MG63 (cell line): ENCODE data around the gene PSMF1. TPM values are rescaled to one million over a fixed set of nuclear protein-coding genes. Genes with fewer than 3 reads are reported as not detected.
"Not testable (repeated sequence)": the region's sequence is repeated elsewhere in the genome, so short reads cannot be mapped to it uniquely, and the experiment has no call there.

Source experiments
- DNase-seq: peaks from one replicate; pipeline ENCODE4 v3.0.0-alpha.2; 2020
- H3K27me3 ChIP-seq: fragments of 250-450 bp; sonication (Bioruptor Pico); 2 replicates; pipeline ENCODE4 v1.5.1; 2020; ENCODE audit warnings: mild to moderate bottlenecking, moderate library complexity
- H3K36me3 ChIP-seq: fragments of 250-450 bp; sonication (Bioruptor Pico); 2 replicates; pipeline ENCODE4 v1.5.1; 2020; ENCODE audit warnings: mild to moderate bottlenecking, moderate library complexity
- H3K4me3 ChIP-seq: fragments of 250-450 bp; sonication (Bioruptor Pico); 2 replicates; pipeline ENCODE4 v1.5.1; 2020; ENCODE audit warnings: mild to moderate bottlenecking, moderate library complexity
- H3K9me3 ChIP-seq: fragments of 250-450 bp; sonication (Bioruptor Pico); 2 replicates; pipeline ENCODE4 v1.5.1; 2020; ENCODE audit warnings: mild to moderate bottlenecking, moderate library complexity
- total RNA-seq: library from RNA; depleted of rRNA; stranded (reverse); fragments of >200 nt; shearing (Covaris generic); gene quantifications from 2 replicates; pipeline ENCODE4 v1.2.3, GENCODE V29; 2014; ENCODE audit warnings: low replicate concordance; rRNA removed

The PSMF1 gene
- total RNA-seq, 1 experiment from 2014 or later, result 41.6 TPM

DNA sequence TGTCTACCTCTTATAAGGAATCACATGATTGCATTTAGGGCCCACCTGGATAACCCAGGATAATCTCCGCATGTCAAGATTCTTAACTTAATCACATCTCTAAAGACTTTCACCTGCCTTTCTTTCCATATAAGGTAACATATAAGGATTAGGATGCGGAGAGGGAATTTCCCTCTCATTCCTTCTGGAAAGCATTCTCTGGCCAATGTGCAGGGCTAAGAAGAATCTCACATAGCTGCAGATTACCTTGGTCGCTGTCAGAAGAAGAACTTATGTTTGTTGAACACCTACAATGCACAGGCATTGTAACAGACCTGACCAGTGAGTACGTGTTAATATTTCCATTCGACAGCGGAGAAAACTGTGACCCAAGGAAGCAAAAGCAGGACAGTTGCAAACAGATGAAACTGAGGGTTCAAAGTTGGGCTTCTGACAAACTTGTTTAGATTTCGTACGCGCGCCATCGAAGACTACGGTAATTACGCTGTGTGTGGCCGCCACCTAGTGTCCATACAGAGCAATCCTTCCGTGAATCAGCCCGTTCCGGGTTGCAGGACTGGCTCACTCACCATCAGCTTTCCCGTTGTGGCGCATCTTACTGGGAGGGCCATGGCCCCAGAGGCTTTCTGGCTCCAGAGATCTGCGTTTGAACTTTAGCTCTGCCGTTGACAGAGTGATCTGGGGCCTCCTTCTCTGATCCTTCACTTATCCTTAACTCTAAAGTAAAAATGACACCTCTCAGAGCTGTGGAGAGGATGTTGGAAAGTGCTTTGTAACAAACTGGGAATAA lies 94.4 kb downstream of the PSMF1 start:
- 0 out of 2 replicates have a peak, but pooled peaks cover 3% of the 10 kb centered on the region for H3K27me3 ChIP-seq
- H3K9me3 ChIP-seq, result no peaks in the 10 kb centered on the region
- DNase-seq, result peak; percentile 52
- no peaks in the 10 kb centered on the region for H3K36me3 ChIP-seq
- no peak overlapping the region for H3K4me3 ChIP-seq

DNA sequence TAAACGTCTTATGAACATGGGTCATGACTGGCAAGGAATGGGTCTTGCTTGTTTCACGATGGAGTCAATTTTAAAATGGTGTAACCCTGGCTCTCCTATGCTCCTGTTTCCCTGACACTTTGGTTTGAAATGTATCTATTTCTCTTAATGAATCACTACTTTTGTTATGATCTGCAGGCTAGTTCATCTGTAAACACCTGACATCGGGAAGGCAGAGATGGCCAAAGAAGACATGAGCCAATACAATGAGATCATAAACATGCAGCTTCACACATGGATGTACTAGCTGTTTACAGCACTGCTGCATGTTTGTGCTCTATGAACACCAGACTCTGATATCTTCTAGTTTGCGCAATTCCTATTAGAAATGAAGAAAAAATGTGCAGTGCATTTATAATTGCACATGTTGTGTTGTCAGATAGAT lies 96.4 kb downstream of the PSMF1 start:
- Histone ChIP-seq H3K9me3 (no peaks in the 10 kb centered on the region), H3K36me3 (no peaks in the 10 kb centered on the region), H3K4me3 (no peak overlapping the region), H3K27me3 (0 out of 2 replicates have a peak, but pooled peaks cover 3% of the 10 kb centered on the region)
- no peak for DNase-seq

DNA sequence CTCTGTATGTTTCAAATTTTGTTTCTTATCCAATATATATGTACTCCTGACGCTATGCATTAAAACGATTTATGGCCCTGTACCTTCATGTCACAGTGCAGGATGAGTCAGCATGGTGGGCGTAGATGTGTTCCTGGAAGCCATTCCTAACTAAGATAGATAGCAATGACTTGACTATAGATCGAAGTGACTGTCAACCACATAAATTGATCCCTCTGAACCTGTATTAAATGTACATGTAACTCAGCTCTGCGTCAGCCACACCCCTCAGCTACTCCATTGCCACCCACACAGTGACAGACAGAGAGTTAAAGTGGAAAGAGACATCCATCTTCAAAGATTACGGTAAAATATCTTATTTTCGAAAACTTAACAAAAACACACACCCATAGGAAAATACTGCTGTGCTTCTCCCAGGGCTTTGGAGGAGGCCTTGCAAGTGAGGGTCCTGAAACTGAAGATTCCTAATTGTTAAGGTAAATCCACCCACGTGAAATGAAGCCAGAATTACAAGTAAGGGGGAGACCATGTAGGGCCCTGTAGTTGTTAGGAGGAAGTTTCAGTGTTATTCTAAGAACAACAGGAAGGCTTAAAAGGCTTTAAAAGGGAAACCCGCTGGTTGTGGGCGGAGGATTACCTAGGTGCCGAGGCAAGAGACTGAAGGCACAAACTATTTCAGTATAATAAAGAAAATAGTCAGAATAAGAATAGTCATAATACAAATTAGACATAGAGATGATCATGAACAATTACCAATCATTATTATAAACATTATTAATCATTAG lies 97.2 kb downstream of the PSMF1 start:
- H3K9me3 ChIP-seq, result no peaks in the 10 kb centered on the region
- no peaks in the 10 kb centered on the region for H3K27me3 ChIP-seq
- no peak for DNase-seq
- H3K36me3 ChIP-seq, result no peaks in the 10 kb centered on the region
- H3K4me3 ChIP-seq, result no peak overlapping the region

- DNase-seq, result not testable (repeated sequence)
These were observed 98.4 kb downstream of the PSMF1 start for GRCh38 chr20:1216527-1217427.

More at GRCh38 chr20:1216527-1217427, 98.4 kb downstream of the PSMF1 start:
- H3K36me3 ChIP-seq, H3K27me3 ChIP-seq, H3K9me3 ChIP-seq, H3K4me3 ChIP-seq: not testable (repeated sequence)

Other genes with a start within 250 kb of the PSMF1 start
- gene ANGPT4, start 202.3 kb upstream of the PSMF1 start, total RNA-seq, result not detected in 2 replicates
- 0.42 and 0.82 TPM in 2 replicates for gene RSPO4, start 116.3 kb upstream of the PSMF1 start, total RNA-seq
- gene TMEM74B, start 66.4 kb downstream of the PSMF1 start, total RNA-seq, result not detected in 2 replicates
- not detected in 2 replicates for gene C20orf202, start 84.9 kb downstream of the PSMF1 start, total RNA-seq
- gene RAD21L1, start 107.4 kb downstream of the PSMF1 start, total RNA-seq, result 0.10 and 2.4 TPM in 2 replicates
- gene SNPH, start 147.7 kb downstream of the PSMF1 start, total RNA-seq, result 3.4 and 5.9 TPM in 2 replicates
- gene SDCBP2, start 210.5 kb downstream of the PSMF1 start, total RNA-seq, result 4.9 TPM in 1 of 2 replicates, not detected in the other